Natural killer cell treated with Interleukin-12 subunit alpha and Interleukin-12 subunit beta and Interleukin-15 and Interleukin-18, amount 100 ng/mL, for 72 hours (primary cell): ENCODE results near the gene FOXD4L1. TPM values are rescaled to one million over a fixed set of nuclear protein-coding genes. Genes with fewer than 3 reads are reported as not detected.
A peak's percentile ranks its signal among the peaks of the same experiment; 100 is the strongest.
"Not testable (repeated sequence)": the region's sequence is repeated elsewhere in the genome, so short reads cannot be mapped to it uniquely, and the experiment has no call there.

Source experiments
- ATAC-seq, 2 donors: fragments of 150-1000 bp; cut with Tn5 transposase in 1 of 2; sonication (Bioruptor Pico), chemical (Tn5 transposase) in 1 of 2; 2 replicates each; pipeline ENCODE4 v1.10.0; 2021
- DNase-seq: peaks from one replicate; pipeline ENCODE4 v3.0.0; 2022; ENCODE audit warnings: low spot score
- H3K27ac Mint-ChIP-seq, 2 donors: 1 replicate in 1 of 2; 2 replicates in 1 of 2; pipeline ENCODE4 v1.8.0; 2022; ENCODE audit warnings: mixed read lengths in 2 of 2, mild to moderate bottlenecking in 1 of 2, moderate library complexity in 1 of 2
- H3K27me3 Mint-ChIP-seq, 2 donors: 1 replicate in 1 of 2; 2 replicates in 1 of 2; pipeline ENCODE4 v1.8.0; 2022; ENCODE audit warnings: mixed read lengths in 2 of 2
- H3K36me3 Mint-ChIP-seq: one replicate; pipeline ENCODE4 v1.8.0; 2022; ENCODE audit warnings: mixed read lengths
- H3K4me1 Mint-ChIP-seq, 2 donors: 1 replicate in 1 of 2; 2 replicates in 1 of 2; pipeline ENCODE4 v1.8.0; 2022; ENCODE audit warnings: low read depth in 2 of 2, mixed read lengths in 2 of 2, mild to moderate bottlenecking in 1 of 2
- H3K4me3 Mint-ChIP-seq: one replicate; pipeline ENCODE4 v1.8.0; 2022; ENCODE audit warnings: mixed read lengths
- H3K9me3 Mint-ChIP-seq: 2 replicates; pipeline ENCODE4 v1.8.0; 2022; ENCODE audit warnings: mixed read lengths
- total RNA-seq, 2 donors: library from RNA; stranded (reverse); gene quantifications; one replicate each; pipeline ENCODE4 v1.2.3, GENCODE V29; 2022

FOXD4L1 gene
- total RNA-seq, 2 donors from 2014 or later: 0.17 to 0.31 TPM

DNA sequence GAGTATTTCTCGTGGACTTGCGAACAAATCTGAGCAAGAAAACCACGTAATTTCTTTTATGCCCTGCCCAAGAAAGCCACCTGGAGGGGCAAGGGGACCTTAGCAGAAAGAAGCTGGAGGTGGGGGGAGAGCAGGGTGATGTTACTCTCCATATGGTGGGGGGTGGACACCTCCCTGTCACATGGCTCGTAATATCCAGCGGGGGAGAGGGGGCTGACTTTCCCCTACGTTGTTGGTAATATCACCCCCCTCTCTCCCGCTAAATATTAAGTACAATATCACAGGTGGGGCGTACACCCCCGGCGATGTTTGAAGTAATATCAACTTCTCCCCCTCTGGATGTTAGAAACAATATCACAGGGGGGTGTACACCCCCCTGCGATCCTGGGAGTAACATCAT lies 9.7 kb downstream of the FOXD4L1 start:
- not testable (repeated sequence) for H3K4me1 Mint-ChIP-seq, H3K4me3 Mint-ChIP-seq, DNase-seq, ATAC-seq, H3K36me3 Mint-ChIP-seq, H3K27me3 Mint-ChIP-seq, H3K9me3 Mint-ChIP-seq, H3K27ac Mint-ChIP-seq

- not testable (repeated sequence) for DNase-seq, H3K27ac Mint-ChIP-seq, ATAC-seq, H3K36me3 Mint-ChIP-seq, H3K9me3 Mint-ChIP-seq, H3K27me3 Mint-ChIP-seq, H3K4me1 Mint-ChIP-seq, H3K4me3 Mint-ChIP-seq
These were observed 12.4 kb downstream of the FOXD4L1 start for GRCh38 chr2:113510913-113511312.

DNA sequence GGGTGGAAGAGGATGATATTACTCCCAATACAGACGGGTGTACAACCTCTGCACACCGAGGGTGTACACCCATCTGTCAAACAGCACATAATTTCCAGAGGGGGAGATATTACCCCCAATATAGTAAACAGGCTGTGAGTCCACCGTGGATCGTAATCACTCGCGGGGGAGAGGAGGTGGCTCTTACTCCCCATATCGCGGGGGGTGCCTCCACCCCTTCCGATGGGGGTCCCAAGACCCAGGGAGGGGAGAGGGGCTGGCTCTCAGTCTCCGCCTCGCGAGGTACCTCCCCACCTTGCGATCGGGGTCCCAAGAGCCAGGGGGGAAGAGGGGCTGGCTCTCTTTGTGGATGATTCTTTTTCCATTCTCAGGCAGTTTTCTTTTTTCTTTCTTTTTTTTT lies 13.4 kb downstream of the FOXD4L1 start:
- not testable (repeated sequence) for H3K27ac Mint-ChIP-seq, H3K27me3 Mint-ChIP-seq, H3K9me3 Mint-ChIP-seq, H3K4me3 Mint-ChIP-seq, DNase-seq, H3K36me3 Mint-ChIP-seq, H3K4me1 Mint-ChIP-seq
- ATAC-seq: peak in 1 of 2 donors; percentile 53

- H3K4me3 Mint-ChIP-seq, ATAC-seq, H3K36me3 Mint-ChIP-seq, H3K27ac Mint-ChIP-seq, H3K4me1 Mint-ChIP-seq, H3K9me3 Mint-ChIP-seq, DNase-seq, H3K27me3 Mint-ChIP-seq: not testable (repeated sequence)
These were observed 17.0 kb downstream of the FOXD4L1 start for GRCh38 chr2:113515457-113515856.

DNA sequence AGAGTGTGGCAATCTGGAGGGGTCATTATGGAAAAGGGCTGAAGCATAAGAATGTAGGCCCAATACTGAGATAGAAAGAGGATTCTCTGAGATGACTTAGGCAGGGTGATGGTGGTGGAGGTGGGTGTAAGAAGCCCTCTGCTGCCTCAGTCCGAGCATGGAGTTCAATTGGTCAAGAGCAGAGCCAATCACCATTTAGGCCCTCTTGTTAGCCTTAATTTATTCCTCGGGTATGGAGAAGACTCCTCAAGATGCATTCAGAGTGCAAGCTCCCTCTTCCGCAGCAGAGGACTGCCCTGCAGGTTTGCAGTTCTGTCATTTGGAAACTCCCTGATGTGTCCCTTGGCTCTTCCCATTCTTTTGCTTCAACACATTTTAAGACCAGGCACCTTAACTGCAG lies 17.5 kb downstream of the FOXD4L1 start:
- not testable (repeated sequence) for ATAC-seq, H3K36me3 Mint-ChIP-seq, DNase-seq, H3K4me3 Mint-ChIP-seq, H3K4me1 Mint-ChIP-seq, H3K9me3 Mint-ChIP-seq, H3K27ac Mint-ChIP-seq, H3K27me3 Mint-ChIP-seq

DNA sequence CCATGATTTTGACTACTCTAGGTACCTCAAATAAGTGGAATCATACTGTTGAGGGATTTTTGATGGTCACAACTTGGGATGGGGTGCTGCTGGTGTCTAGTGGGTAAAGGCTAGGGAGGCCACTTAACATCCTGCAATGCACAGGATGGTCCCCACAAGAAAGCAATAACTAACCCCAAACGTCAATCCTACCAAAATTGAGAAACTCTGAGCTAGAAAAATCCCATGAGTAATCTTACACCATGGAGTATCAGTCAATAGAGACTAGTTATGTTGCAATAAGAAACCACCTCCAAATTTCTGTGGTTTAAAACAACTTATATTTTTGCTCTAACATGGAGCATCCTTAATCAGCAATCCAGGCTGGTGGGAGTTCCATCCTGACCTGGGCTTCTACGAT lies 18.6 kb downstream of the FOXD4L1 start:
- H3K4me1 Mint-ChIP-seq, H3K36me3 Mint-ChIP-seq: not testable (repeated sequence)

GRCh38 chr2:113520837-113521236 lies 22.4 kb downstream of the FOXD4L1 start:
- peak in 1 of 2 donors; percentile 9 for ATAC-seq
- H3K9me3 Mint-ChIP-seq, DNase-seq, H3K4me1 Mint-ChIP-seq, H3K4me3 Mint-ChIP-seq, H3K27ac Mint-ChIP-seq, H3K36me3 Mint-ChIP-seq, H3K27me3 Mint-ChIP-seq: not testable (repeated sequence)

More for the DNA sequence above, 18.6 kb downstream of the FOXD4L1 start:
- not testable (repeated sequence) for H3K27me3 Mint-ChIP-seq, H3K9me3 Mint-ChIP-seq, H3K27ac Mint-ChIP-seq, H3K4me3 Mint-ChIP-seq, DNase-seq
- peak; percentile 84 to 85 for ATAC-seq

- ATAC-seq, H3K27ac Mint-ChIP-seq, H3K27me3 Mint-ChIP-seq: not testable (repeated sequence)
These were observed 23.0 kb downstream of the FOXD4L1 start for GRCh38 chr2:113521492-113521891.

DNA sequence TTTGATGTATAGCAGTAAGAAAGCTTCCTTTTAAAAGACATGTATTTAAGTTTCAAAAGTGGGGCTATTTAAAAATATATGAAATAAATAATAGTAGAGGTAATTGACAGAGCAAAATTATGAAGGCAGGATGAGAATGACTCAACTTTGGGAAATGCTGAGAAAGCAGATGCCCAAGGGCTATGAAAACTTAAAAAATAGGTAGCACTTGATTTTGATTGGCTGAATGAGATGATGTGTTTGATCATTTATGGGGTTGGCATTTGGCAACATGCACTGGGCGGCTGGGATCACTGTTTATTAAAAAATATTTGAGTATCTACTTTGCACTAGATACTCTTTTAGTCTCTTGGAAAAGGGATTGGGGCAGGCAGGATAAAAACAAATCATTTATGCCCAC lies 26.5 kb downstream of the FOXD4L1 start:
- H3K27me3 Mint-ChIP-seq, H3K4me3 Mint-ChIP-seq, ATAC-seq, H3K27ac Mint-ChIP-seq, H3K9me3 Mint-ChIP-seq, H3K4me1 Mint-ChIP-seq, H3K36me3 Mint-ChIP-seq, DNase-seq: not testable (repeated sequence)

More at GRCh38 chr2:113521492-113521891, 23.0 kb downstream of the FOXD4L1 start:
- H3K4me3 Mint-ChIP-seq, H3K4me1 Mint-ChIP-seq, DNase-seq, H3K9me3 Mint-ChIP-seq, H3K36me3 Mint-ChIP-seq: not testable (repeated sequence)

- not testable (repeated sequence) for H3K4me1 Mint-ChIP-seq, H3K4me3 Mint-ChIP-seq, H3K27me3 Mint-ChIP-seq, H3K27ac Mint-ChIP-seq, DNase-seq, H3K9me3 Mint-ChIP-seq, H3K36me3 Mint-ChIP-seq
- peak; percentile 78 to 84 for ATAC-seq
These were observed 29.0 kb downstream of the FOXD4L1 start for GRCh38 chr2:113527350-113528045.

DNA sequence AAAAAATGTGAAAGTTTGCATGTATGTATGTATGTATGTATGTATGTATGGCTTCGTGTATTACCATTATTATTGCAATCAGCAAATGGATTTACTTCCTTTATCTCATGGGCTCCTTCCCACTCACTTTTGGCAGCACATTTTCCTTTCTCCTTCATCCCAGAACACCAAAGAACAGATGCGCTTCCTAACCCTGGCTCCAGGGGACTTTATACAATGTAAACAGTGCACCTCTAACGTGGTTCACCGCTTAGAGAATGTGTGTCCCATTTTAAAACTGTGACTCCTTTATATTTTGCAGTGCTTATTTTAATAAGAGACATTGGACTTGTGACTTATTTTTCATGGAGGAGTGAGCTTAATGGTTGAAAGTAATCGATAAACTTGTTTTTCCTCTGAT lies 29.7 kb downstream of the FOXD4L1 start:
- not testable (repeated sequence) for ATAC-seq, H3K4me1 Mint-ChIP-seq, H3K27me3 Mint-ChIP-seq, DNase-seq, H3K9me3 Mint-ChIP-seq, H3K27ac Mint-ChIP-seq, H3K36me3 Mint-ChIP-seq, H3K4me3 Mint-ChIP-seq

DNA sequence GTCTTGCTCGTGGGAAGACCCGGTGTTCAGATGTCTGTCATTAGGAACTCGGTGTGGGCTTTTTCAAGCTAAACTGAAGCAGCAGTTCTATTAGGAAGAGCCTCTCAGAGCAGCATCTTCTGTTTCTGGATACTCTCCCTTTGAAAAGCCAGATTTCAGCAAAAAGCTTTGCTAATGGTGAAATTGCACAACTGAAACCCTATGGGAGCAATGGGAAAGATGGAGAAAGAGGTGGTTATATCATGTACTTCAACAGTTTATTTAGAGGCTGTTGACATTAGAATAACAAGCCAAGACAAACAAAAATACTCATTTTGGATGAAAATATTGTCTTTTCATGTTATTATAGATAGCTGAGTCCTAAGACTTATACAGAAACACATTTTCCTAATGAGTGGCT lies 30.4 kb downstream of the FOXD4L1 start:
- H3K4me3 Mint-ChIP-seq, ATAC-seq, H3K4me1 Mint-ChIP-seq, H3K36me3 Mint-ChIP-seq, H3K27ac Mint-ChIP-seq, DNase-seq, H3K9me3 Mint-ChIP-seq, H3K27me3 Mint-ChIP-seq: not testable (repeated sequence)

GRCh38 chr2:113532991-113533390 lies 34.5 kb downstream of the FOXD4L1 start:
- ATAC-seq: not testable (repeated sequence)

DNA sequence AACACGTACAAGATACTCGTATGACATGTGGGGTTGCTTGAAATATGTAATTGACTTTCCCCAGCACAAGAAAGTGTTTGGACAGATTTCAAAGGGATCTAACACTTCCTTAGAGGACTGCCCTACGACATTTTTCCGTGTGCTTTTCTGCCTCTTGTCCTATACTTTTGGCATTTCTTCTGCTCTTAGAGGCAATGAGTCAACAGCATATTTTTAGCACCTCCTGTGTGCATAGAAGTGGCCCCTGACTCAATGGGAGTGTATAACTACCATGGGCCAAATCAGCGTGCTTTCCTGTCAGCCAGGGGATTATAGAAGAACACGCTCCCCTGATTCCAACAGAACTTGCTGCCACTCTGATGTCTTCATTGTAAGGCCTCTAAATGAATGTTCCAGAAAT lies 38.1 kb downstream of the FOXD4L1 start:
- DNase-seq, H3K9me3 Mint-ChIP-seq: not testable (repeated sequence)

More at GRCh38 chr2:113532991-113533390, 34.5 kb downstream of the FOXD4L1 start:
- H3K36me3 Mint-ChIP-seq, H3K9me3 Mint-ChIP-seq, H3K27ac Mint-ChIP-seq, H3K4me1 Mint-ChIP-seq, H3K4me3 Mint-ChIP-seq, H3K27me3 Mint-ChIP-seq, DNase-seq: not testable (repeated sequence)

DNA sequence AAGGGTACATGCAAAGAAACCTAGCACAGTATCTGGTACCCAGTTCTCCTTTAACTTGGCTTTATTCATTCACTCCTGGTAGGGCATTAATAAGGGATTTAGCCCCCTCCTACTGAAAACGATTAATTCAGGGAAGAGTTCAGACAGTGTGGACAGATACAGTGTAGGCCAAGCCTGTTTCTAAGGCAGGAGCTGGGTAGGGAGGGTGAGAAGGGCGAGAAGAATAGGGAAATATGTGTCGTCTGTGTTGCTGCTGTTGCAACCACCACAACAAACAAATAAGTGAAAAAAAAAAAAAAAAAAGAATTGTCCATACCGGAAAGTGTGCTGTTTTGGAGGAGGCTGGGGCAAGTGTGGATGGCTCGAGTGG lies 42.4 kb downstream of the FOXD4L1 start:
- H3K27me3 Mint-ChIP-seq, H3K36me3 Mint-ChIP-seq, H3K9me3 Mint-ChIP-seq, ATAC-seq, DNase-seq, H3K4me1 Mint-ChIP-seq, H3K27ac Mint-ChIP-seq: not testable (repeated sequence)
- H3K4me3 Mint-ChIP-seq: peak overlapping the region; percentile 54

More for the DNA sequence above, 38.1 kb downstream of the FOXD4L1 start:
- H3K4me1 Mint-ChIP-seq, H3K4me3 Mint-ChIP-seq, ATAC-seq, H3K36me3 Mint-ChIP-seq, H3K27me3 Mint-ChIP-seq, H3K27ac Mint-ChIP-seq: not testable (repeated sequence)
